ENCODE measurements around the gene C8G.

Gene C8G

DNA sequence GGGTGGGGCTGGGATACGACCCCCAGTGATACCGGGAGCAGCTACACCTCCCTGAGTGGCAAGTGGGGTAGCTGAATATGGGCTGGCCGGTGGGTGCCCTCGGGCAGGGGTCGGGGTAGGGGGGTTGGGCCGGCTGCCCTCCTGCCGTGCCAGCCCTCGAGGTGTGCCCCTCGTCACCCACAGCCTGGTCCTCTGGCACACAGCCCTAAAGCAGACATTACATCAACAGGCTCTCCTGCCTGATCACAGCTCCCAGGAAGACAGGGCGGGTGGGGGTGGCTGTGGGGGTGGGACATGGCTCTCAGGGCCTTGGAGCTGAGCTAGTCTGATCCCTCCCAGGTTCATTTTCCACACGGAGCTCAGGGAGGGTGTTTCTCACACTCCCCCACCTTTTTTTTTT is 23.7 kb upstream of the C8G start:
- no peak for DNase-seq

DNA sequence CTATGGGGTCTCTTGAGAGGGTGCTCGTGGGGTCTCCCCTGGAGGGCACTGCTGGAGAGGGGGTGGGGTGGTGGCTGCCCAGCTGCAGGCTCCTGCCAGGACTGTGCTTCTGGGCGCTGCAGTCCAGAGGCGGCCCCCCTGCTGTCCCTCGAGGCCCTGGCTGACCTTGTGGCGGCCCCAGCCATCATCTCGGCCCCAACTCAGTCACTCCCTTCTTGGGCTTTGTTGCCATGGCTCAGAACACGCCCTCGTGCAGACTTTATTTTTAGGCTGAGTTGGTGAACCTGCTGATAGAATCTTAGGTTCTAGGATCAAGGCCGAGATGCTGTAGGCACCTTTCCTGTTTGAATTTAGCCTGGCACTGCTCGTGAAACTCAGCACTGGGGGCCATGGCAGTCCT is 23.3 kb upstream of the C8G start:
- DNase-seq: no peak

DNA sequence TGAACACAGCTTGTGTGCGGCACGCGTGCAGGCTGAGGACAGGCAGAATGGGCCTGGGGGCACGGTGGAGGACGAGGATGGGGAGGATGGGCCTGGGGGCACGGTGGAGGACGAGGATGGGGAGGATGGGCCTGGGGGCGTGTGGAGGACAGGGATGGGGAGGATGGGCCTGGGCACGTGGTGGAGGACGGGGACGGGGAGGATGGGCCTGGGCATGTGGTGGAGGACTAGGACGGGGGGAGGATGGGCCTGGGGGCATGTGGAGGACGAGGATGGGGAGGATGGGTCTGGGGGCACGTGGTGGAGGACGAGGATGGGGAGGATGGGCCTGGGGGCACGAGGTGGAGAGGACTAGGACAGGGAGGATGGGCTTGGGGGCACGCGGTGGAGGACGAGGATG is 22.5 kb upstream of the C8G start:
- no peak for DNase-seq

DNA sequence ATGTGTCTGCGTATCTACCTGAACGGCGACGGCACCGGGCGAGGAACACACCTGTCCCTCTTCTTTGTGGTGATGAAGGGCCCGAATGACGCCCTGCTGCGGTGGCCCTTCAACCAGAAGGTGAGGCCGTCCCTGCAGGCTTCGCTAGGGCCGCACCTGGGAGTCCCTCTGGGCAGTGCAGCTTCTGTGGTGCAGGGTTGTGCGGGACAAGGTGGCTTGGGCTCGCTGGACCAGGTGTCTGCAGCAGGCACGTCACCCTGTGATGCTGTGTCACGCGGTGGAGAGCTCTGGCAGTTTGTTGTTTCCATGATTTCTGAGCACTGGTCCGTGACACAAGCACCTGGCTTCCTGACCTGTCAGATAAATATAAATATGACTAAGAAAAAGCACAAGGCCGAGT is 21.2 kb upstream of the C8G start:
- DNase-seq: no peak

DNA sequence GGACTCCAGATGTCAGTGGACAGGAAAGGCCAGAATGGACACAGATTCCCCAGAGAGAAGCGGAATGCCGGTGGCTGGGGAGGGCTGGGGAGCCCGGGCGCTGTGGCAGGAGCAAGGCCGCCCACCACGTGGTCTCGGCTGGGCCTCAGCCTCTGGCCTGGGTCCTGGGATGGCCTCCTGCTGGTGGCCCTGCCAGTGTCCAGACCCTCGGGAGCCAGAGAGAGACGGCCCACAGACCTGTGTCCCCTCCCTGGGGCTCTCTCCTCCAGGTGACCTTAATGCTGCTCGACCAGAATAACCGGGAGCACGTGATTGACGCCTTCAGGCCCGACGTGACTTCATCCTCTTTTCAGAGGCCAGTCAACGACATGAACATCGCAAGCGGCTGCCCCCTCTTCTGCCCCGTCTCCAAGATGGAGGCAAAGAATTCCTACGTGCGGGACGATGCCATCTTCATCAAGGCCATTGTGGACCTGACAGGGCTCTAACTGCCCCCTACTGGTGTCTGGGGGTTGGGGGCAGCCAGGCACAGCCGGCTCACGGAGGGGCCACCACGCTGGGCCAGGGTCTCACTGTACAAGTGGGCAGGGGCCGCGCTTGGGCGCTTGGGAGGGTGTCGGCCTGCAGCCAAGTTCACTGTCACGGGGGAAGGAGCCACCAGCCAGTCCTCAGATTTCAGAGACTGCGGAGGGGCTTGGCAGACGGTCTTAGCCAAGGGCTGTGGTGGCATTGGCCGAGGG is 19.5 kb upstream of the C8G start:
- DNase-seq: no peak

DNA sequence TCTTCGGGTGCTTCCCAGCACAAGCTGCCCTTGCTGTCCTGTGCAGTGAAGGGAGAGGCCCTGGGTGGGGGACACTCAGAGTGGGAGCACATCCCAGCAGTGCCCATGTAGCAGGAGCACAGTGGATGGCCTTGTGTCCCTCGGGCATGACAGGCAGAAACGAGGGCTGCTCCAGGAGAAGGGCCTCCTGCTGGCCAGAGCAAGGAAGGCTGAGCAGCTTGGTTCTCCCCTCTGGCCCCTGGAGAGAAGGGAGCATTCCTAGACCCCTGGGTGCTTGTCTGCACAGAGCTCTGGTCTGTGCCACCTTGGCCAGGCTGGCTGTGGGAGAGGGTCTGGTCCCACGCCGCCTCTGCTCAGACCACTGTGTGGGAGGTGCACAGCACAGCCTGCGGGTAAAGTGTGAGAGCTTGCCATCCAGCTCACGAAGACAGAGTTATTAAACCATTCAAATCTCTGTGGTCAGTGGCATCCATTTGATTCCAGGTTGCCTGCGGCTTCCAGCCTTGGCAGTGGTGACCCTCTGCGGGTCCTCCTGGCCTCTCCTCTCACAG is 18.8 kb upstream of the C8G start:
- DNase-seq: no peak

DNA sequence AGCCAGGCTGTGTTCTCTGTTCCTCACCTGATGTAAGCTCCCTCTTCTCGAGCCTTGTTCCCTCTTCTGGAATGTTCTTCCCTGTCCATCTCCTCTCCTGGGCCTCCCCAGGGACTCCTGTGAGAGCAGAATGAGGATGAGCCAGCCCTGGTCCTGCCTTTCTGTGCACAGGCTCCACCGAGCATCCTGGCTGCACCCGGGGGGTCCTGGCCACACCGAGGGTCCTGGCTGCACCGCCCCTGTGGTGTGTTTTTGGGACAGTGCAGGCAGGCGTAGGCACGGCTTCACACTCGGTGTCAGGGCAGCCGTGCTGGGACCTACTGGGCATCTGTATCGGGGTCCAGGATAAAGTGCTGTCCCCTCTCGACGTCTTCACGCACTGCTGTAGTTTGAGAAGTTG is 18.3 kb upstream of the C8G start:
- DNase-seq: no peak

DNA sequence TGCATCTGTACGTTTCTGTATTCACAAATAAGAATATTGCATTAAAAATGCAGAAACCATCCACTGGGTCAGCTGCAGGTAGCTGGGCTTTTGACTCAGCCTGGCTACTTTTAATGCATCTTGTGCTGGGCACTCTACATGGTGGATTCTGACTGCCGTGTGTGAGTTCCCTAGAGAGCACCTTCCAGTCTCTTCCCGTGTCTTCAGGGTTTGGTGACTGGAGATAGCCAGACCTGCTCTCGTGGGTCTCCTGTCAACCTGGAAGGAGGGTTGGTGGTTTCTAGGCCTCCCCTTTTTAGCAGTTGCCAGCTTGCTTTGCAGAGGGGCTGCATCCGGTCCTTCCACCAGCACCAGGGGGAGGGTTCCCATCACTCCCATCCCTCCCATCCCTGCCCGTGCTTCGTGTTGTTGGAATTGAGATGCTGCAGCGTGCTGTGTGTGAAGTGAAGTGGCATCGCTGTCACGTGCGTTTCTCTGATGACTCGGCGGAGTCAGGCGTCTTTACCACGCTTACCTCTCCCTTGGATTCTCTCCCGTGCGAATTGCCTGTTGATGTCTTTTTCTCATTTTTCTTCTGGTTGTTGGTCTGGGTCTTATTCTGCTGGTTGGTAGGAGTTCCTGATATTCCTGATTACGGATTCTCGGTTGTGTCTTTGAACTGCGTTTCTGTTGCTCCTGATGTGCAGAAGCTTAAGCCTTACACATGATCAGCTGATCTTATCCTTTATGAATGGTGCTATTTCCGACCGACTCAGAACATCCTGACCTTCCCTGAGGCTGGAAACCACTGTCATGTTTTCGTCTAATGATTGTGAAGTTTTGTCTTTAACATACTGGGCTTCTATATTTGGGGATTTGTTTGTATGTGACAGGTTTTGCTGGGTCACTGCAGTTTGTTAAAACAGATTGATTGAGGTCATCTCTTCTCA is 17.4 kb upstream of the C8G start:
- DNase-seq: no peak

DNA sequence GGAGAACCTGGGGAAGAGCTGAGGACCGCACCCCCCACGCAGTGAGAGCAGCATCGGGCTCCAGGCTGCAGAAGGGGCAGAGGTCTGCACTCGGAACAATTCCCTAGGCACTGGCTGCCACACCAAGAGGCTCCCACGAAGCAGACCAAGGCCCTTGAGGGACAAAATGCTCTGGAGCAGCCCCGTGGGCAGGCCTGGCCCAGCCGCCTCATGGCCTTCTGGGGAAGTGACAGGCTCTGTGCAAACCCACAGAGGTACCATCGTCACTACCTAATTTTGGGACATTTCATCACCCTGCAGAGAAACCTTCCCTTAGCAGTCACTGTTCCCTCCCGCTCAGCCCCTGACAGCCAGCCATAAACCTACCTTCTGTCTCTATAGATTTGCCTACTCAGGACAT is 16.5 kb upstream of the C8G start:
- no peak for DNase-seq

DNA sequence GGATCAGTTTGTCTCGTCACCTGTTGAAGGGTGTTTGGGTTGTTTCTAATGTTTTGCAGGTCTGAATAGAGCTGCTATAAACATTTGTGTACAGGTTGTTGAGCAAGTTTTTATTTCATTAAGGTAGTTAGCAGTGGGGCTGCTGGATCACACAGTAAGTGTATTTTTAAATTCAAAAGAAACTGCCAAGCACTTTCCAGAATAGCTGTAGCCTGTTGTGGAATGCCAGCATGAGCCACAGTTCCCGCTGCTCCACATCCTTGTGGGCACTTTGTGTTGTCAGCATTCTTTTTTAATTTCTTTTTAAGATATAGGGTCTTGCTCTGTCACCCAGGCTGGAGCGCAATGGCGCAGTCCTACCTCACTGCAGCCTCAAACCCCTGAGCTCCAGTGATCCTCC is 15.0 kb upstream of the C8G start:
- DNase-seq: no peak

DNA sequence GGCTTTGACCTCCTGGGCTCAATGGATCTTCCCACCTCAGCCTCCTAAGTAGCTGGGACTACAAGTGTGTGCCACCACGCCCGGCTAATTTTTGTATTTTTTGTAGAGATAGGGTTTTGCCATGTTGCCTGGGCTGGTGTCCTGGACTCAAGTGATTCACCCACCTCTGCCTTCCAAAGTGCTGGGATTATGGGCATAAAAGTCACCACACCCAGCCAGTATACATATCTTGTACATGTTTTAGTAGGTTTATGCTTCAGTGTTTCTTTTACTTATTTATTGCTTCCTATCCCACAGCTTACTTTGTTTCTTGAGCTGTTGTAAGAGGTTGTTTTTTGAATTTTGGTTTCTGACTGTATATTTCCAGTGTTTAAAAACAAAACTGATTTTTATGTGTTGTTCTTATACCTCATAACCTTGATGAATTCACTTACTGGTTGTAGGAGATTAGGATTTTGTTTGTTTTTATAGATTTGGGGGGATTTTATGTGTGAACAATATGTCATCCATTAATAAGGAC is 13.4 kb upstream of the C8G start:
- DNase-seq: no peak

DNA sequence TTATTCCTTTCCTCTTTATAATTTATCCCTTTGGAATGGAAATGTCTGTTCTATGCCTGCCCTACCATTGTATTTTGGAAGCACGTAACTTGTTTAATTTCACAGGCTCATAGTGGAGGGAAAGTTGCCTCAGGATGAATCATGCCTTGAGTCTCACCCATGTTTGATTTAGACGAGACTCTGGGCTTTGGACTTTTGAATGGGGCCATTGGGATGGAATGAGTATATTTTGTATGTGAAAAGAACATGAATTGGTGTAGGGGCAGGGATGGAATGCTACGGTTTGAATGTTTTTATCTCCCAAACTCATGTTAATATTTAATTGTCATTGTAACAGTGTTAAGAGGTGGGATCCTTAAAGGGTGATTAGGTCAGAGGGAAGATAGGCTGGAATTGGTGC is 10.8 kb upstream of the C8G start:
- DNase-seq: no peak

DNA sequence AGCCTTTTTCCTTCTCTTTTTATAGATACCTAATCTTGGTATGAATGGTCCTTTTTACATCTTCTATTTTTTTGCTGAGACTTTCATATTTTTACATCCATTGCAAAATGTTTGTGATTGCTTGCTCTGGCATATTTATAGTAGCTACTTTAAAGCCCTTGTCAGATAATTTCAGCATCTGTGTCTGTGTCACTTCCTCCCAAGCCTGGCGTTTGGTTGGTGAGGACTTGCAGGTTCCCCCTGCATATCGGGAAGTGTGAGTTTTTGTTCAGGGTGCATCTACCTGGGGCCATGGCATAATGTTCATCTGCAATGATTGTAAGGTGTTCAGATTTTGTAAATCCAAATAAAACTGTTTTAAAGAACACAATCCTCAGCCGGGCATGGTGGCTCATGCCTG is 9.4 kb upstream of the C8G start:
- DNase-seq: no peak

DNA sequence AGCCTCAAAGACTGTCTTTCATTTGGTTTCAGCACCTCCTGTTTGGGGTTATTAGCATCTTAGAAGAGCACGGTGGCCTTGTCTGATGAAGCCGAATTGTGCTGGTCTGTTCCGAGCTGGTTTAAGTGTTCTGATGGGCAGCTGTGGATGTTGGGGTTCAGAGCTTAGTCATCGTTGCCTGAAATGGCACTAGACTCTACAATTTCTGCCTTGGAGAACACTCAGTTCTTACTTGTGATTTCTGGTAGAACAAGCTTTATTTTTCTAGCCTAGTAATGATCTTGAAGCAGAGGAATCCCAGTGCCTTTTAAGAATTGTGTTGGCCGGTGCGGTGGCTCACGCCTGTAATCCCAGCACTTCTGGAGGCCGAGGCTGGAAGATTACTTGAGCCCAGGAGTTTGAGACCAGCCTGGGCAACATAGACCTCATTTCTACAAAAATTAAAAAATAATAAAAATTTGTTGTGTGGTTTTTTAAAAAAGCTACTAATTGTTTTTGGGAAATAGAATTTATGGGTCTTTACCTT is 8.3 kb upstream of the C8G start:
- DNase-seq: no peak

DNA sequence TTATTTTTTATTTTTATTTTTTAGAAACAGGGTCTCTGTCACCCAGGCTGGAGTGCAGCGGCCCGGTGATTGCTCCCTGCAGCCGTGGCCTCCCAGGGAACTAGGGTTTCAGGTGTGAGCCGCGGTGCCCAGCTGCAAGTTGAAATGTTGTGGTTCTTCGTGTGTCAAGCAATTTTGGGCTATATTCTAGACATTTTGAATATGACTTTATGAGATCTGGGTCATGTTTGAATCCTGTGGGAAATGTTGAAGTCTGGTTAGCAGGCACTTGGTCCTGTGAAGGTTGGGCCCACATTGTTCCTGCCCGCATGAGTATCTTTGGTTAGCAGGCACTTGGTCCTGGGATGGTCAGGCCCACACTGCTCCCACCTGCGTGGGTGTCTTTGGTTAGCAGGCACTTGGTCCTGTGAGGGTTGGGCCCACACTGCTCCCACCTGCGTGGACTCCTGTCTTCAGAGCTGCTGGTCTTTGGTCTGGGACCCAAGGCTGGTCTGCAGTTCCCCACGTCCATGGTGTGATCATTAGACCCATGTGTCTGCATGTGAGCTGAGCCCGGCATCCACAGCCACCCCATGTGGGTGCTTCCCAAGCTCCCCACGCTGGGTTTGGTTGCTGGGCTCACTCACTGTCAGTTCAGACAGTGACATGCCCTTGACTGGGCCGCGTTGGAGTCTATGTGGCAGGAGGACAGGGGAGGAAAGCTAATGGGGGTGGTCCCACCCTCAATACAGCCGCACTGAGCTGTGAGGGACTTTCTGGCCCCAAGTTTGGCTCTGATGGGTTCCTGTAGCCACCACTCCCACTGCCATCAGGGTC is 7.6 kb upstream of the C8G start:
- DNase-seq: no peak

DNA sequence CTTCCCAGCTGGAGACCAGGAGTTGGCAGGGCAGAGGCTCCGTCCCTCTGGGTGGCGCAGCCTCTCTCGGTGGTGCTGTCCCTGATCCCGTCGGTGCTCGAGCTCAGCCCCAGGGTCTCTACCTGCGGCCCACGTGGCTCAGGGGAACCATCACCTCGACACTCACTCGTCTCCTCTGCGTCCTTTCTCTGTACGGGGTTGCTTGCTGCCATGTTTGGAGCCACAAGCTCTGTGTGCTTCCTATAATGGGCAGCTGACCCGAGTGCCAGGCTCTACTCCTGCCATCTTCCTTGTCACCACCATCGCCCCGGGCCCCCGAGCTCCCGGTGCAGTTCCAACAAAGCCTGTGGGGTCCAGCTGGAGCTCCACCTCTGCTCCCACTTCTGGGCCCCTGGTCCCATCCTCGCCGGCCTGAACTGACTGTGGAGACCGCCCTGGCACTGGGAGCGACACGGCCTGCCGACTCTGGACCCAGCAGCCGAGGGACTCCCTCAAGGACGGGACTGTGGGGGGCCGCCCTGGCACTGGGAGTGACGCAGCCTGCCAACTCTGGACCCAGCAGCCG is 5.5 kb upstream of the C8G start:
- no peak for DNase-seq

DNA sequence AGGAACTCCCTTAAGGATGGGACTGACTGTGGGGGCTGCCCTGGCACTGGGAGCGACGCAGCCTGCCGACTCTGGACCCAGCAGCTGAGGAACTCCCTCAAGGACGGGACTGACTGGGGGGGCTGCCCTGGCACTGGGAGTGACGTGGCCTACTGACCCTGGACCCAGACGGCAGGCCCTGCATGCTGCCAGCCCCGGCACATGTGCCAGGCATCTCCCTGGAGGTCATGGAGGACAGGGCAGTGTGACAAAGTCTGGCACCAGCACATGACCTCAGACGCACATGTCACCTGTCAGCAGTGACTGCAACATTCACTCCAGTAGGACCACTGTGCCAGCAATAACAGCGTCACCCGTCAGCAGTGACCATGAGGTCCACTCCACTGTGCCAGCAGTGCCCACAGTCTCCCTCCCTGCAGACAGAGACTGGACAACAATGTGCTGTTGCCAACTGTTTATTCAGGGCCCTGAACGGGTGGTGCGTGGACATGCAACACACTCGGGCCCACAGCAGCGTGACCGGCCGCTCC is 5.0 kb upstream of the C8G start:
- no peak for DNase-seq

DNA sequence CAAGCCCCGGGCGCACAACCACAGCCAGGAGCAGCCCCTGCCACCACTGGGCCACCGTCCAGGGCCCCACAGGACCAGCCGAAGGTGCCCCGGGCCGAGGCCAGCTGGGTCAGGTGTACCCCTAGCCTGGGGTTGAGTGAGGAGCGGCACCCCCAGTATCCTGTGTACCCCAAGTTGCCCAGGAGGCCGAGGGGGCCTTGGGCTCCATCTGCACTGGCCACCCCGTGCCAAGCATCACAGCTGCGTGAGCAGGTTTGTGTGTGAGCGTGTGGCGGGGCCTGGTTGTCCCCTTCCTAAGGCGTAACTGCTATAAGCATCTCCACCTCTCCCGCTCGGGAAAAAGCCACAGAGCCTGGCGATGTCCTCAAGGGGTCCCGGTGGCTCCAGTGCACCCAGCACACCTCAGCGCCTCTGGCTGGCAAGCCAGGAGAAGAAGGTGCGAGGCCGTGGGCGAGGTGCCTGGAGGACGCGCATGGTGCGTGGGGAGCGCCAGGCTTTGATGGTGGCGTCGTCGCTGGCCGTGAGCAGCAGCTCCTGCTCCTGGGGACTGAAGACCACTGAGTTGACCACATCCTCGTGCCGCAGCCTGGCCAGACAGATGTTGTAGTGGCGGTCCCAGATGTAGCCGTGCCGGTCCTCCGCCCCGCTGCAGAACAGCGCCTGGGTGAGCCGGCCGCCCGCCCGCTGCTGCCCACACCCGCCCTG is 4.4 kb upstream of the C8G start:
- DNase-seq: no peak

DNA sequence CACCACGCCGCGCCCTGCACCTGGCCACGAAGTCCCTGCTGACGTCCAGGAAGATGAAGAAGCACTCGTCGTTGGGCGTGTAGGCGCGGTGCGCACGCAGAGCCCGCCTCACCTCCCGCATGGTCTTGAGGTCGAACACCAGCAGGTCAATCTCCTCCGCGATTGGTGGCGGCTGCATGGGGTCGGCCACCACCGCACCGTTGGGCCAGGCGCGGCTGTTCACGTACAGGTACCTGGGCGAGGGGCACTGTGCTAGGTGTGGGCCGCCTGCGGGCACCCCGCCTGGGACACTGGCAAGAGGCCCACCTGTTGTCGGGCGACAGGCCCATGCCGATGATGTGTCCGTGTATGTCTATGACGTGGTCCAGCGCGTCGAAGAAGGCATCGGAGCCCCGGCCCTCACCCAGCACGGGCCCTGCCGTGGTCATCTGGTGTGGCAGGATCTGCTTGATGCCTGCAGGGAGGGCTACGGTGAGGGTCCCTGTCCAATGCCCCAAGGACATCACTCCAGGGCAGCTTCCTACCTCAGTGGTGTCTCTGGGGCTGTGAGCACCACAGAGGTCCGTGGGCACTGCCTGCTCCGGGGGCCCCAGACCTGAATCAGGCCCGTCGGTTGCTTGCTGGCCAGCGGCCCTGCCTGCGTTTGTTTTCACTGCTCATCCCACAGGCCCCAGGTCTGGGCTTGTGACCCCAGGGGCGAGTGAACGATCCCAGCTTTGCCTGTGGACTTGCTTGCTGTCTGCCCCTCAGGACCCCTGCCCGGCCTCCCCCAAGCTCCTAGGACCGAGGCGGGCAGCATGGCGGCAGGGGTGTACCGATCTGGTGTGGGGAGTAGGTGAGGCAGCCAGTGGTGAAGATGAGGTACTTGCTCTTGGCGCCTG is 3.6 kb upstream of the C8G start:
- no peak for DNase-seq

DNA sequence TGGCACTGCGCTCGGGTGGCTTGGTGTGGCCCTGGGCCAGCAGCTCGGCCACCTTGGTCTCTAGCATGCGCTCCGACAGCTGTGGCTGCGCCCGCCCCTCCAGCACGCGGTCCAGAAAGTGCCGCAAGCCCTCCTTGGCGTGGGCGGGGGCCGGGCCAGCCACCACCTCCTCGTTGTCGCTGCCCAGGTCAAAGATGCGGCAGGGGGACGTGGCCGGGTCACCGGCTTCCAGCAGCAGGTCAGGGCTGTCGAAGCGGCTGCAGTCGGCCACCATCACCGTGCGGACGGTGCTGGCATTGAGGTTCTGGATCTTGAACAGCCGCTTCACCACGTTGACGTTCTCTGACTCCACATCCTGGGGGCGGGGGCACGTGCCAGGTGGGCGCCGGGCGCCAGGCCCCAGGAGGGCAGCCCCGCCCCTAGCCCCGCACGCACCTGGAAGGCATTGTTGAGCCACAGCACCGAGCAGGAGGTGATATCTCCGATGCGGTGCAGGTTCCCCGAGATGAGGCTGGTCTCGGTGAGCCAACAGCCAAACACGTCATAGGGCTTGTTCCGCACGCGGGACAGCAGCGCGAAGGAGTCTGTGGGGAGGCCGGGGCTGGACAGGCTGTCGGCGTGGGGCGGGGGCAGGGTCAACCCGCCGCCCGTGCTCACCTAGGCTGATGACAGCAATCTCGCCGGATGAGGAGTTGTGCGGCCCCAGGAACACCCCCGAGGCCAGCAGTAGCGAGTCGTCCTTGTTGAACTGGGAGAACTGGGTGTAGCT is 2.7 kb upstream of the C8G start:
- no peak for DNase-seq
